PC-3 (cell line): ENCODE measurements around the gene RNH1. TPM values are rescaled to one million over a fixed set of nuclear protein-coding genes. Genes with fewer than 3 reads are reported as not detected.

Experiments used
- ATAC-seq: fragments of 200-7000 bp; cut with Tn5 transposase; 2 replicates; pipeline ENCODE4 v1.9.1; 2020; ENCODE audit warnings: mild to moderate bottlenecking, moderate library complexity
- BruUV-seq: library from RNA; stranded (reverse); fragments of 400-500 nt; replicated peaks from 2 replicates; lab custom pipeline; 2021; lab: Mats Ljungman, UMichigan
- CTCF ChIA-PET: fragments of 300-600 bp; sonication (Branson Sonifier 250); formaldehyde crosslinking; loops from one replicate; lab custom pipeline; 2022; ENCODE audit warnings: antibody characterized with exemption; lab: Charles Lee
- POLR2A ChIA-PET: fragments of 300-600 bp; sonication (Branson Sonifier 250); formaldehyde crosslinking; loops from one replicate; lab custom pipeline; 2022; ENCODE audit warnings: antibody characterized with exemption; ENCODE audit not compliant: unreplicated experiment; lab: Charles Lee
- DNase-seq: peaks from one replicate; pipeline ENCODE4 v3.0.0-alpha.2; 2015
- H2AFZ ChIP-seq: fragments of 300-600 bp; sonication (generic); 2 replicates; pipeline ENCODE4 v1.6.0; 2016; ENCODE audit warnings: antibody characterized with exemption, low read length
- H3F3A ChIP-seq: fragments of 300-600 bp; sonication (generic); one replicate; pipeline ENCODE4 v1.6.0; 2017; ENCODE audit warnings: antibody characterized with exemption, low read length, control low read depth, mild to moderate bottlenecking; ENCODE audit not compliant: unreplicated experiment
- H3K27ac ChIP-seq: fragments of 300-600 bp; sonication (generic); 2 replicates; pipeline ENCODE4 v1.5.1; 2016; ENCODE audit warnings: mild to moderate bottlenecking, low read length
- H3K27me3 ChIP-seq: fragments of 300-600 bp; sonication (generic); 2 replicates; pipeline ENCODE4 v1.6.1; 2016; ENCODE audit warnings: low read length, mixed read lengths
- H3K36me3 ChIP-seq: fragments of 300-600 bp; sonication (generic); 2 replicates; pipeline ENCODE4 v1.6.1; 2016; ENCODE audit warnings: low read depth, mixed run types, low read length, mixed read lengths
- H3K4me1 ChIP-seq: fragments of 300-600 bp; sonication (generic); 2 replicates; pipeline ENCODE4 v1.5.1; 2016; ENCODE audit warnings: low read length; ENCODE audit not compliant: insufficient read depth
- H3K4me2 ChIP-seq: fragments of 300-600 bp; sonication (generic); 2 replicates; pipeline ENCODE4 v1.6.0; 2016; ENCODE audit warnings: low read length
- H3K4me3 ChIP-seq: fragments of 300-600 bp; sonication (generic); 2 replicates; pipeline ENCODE4 v1.5.1; 2016; ENCODE audit warnings: mild to moderate bottlenecking, low read length, mixed read lengths
- H3K79me2 ChIP-seq: fragments of 300-600 bp; sonication (generic); 2 replicates; pipeline ENCODE4 v1.6.1; 2017; ENCODE audit warnings: low read length, mixed read lengths
- H3K9ac ChIP-seq: fragments of 300-600 bp; sonication (generic); 2 replicates; pipeline ENCODE4 v1.6.0; 2016; ENCODE audit warnings: mild to moderate bottlenecking, low read length
- H3K9me2 ChIP-seq: fragments of 300-600 bp; sonication (generic); replicated peaks from 2 replicates; pipeline ENCODE4 v1.6.1; 2016; ENCODE audit warnings: mixed run types, low read length, mixed read lengths
- H3K9me3 ChIP-seq: fragments of 300-600 bp; sonication (generic); 2 replicates; pipeline ENCODE4 v1.6.1; 2016; ENCODE audit warnings: low read length, mixed read lengths
- H4K20me1 ChIP-seq: fragments of 300-600 bp; sonication (generic); 2 replicates; pipeline ENCODE4 v1.6.1; 2016; ENCODE audit warnings: low read length, mixed read lengths
- CTCF ChIP-seq: fragments of 300-600 bp; sonication (generic); conservative IDR thresholded peaks from 2 replicates; pipeline ENCODE4 v1.5.1; 2017; ENCODE audit warnings: antibody characterized with exemption, low read depth, mild to moderate bottlenecking, low read length
- EZH2 ChIP-seq: fragments of 300-600 bp; sonication (generic); IDR thresholded peaks from one replicate; pipeline ENCODE4 v1.6.1; 2017; ENCODE audit warnings: antibody characterized with exemption, mild to moderate bottlenecking, low read length; ENCODE audit not compliant: unreplicated experiment
- EZH2phosphoT487 ChIP-seq: fragments of 300-600 bp; sonication (generic); IDR thresholded peaks from 2 replicates; pipeline ENCODE4 v1.6.1; 2018; ENCODE audit warnings: mild to moderate bottlenecking, antibody characterized with exemption, low read length, borderline replicate concordance
- intact Hi-C: fragments of 100-400 bp; cut with micrococcal nuclease; formaldehyde crosslinking; loops from 2 replicates; pipeline ENCODE4 v1.9.0; 2023
- total RNA-seq: library from RNA; depleted of rRNA; stranded (reverse); fragments of >200 nt; gene quantifications from 2 replicates; pipeline ENCODE4 v1.2.3, GENCODE V29; 2014

The RNH1 gene
- total RNA-seq, 1 experiment from 2014 or later, result 258 TPM

GRCh38 chr11:545171-545570 lies 38.1 kb upstream of the RNH1 start:
- DNase-seq (no peak), ATAC-seq (no peak)
- Histone ChIP-seq H3K4me2 (no peak overlapping the region), H3K4me3 (no peak overlapping the region), H3K9ac (no peak overlapping the region), H3K9me2 (no peaks in the 10 kb centered on the region), H3K27me3 (no peaks in the 10 kb centered on the region), H3K27ac (no peak overlapping the region), H3K36me3 (no peaks in the 10 kb centered on the region), H3K79me2 (no peaks in the 10 kb centered on the region), H3K9me3 (no peaks in the 10 kb centered on the region), H3K4me1 (no peaks in the 10 kb centered on the region), H2AFZ (no peak overlapping the region), H3F3A (no peaks in the 10 kb centered on the region), H4K20me1 (no peaks in the 10 kb centered on the region)
- intact Hi-C loops, result no loop called here
- TF ChIP-seq EZH2 (no peak), CTCF (no peak), EZH2phosphoT487 (no peak)
- POLR2A ChIA-PET, result interaction anchor here (0.5 kb wide), 1 partner anchor 30 kb away, joined by 4 read pairs; no protein-coding TSS in a partner anchor
- CTCF ChIA-PET, result no interaction called here
- BruUV-seq, result no TSS peak

- Histone ChIP-seq H3K9me3 (no peaks in the 10 kb centered on the region), H3K4me2 (no peak overlapping the region), H3K4me3 (no peak overlapping the region), H3K79me2 (no peaks in the 10 kb centered on the region), H3K9me2 (no peaks in the 10 kb centered on the region), H3F3A (no peaks in the 10 kb centered on the region), H3K27ac (no peak overlapping the region), H4K20me1 (no peaks in the 10 kb centered on the region), H3K9ac (no peak overlapping the region), H3K36me3 (no peaks in the 10 kb centered on the region), H3K27me3 (no peaks in the 10 kb centered on the region), H3K4me1 (no peaks in the 10 kb centered on the region), H2AFZ (no peak overlapping the region)
- ChIA-PET CTCF (no interaction called here), POLR2A (interaction anchor here (0.5 kb wide), 1 partner anchor 31 kb away, joined by 4 read pairs; no protein-coding TSS in a partner anchor)
- intact Hi-C loops, result no loop called here
- ATAC-seq (no peak), DNase-seq (no peak)
- BruUV-seq, result no TSS peak
- TF ChIP-seq EZH2 (no peak), EZH2phosphoT487 (no peak), CTCF (no peak)
Observed at GRCh38 chr11:544817-545166, 37.8 kb upstream of the RNH1 start.

GRCh38 chr11:541433-541885 lies 34.4 kb upstream of the RNH1 start:
- no peak for ATAC-seq

More at GRCh38 chr11:541433-541885, 34.4 kb upstream of the RNH1 start:
- intact Hi-C loops, result no loop called here
- no peak overlapping the region for H3K27ac ChIP-seq
- no peaks in the 10 kb centered on the region for H3F3A ChIP-seq
- no peaks in the 10 kb centered on the region for H3K36me3 ChIP-seq
- no peaks in the 10 kb centered on the region for H3K9me3 ChIP-seq
- H2AFZ ChIP-seq, result no peak overlapping the region
- H3K4me2 ChIP-seq, result no peak overlapping the region
- no peaks in the 10 kb centered on the region for H3K9me2 ChIP-seq
- H3K4me3 ChIP-seq, result no peak overlapping the region
- no peak for DNase-seq
- peaks cover 7% of the 10 kb centered on the region for H3K4me1 ChIP-seq
- H3K79me2 ChIP-seq, result no peaks in the 10 kb centered on the region
- TF ChIP-seq EZH2phosphoT487, result no peak
- TF ChIP-seq EZH2, result no peak
- TF ChIP-seq CTCF, result no peak
- BruUV-seq, result no TSS peak
- no peaks in the 10 kb centered on the region for H3K27me3 ChIP-seq
- no peaks in the 10 kb centered on the region for H4K20me1 ChIP-seq
- POLR2A ChIA-PET, result no interaction called here
- no peak overlapping the region for H3K9ac ChIP-seq
- CTCF ChIA-PET, result no interaction called here
